Neutrophil (primary cell): ENCODE data around the gene CHRNB1.

Source experiments
- H3K27ac ChIP-seq: fragments of 200-600 bp; sonication (generic); 2 replicates; pipeline ENCODE4 v1.5.1; 2016; ENCODE audit warnings: mild to moderate bottlenecking, moderate library complexity
- H3K27me3 ChIP-seq: fragments of 200-600 bp; sonication (generic); 2 replicates; pipeline ENCODE4 v1.6.0; 2016; ENCODE audit warnings: mild to moderate bottlenecking
- H3K36me3 ChIP-seq: fragments of 200-600 bp; sonication (generic); 2 replicates; pipeline ENCODE4 v1.5.1; 2017
- H3K4me1 ChIP-seq, 2 experiments: fragments of 200-600 bp in 1 of 2; sonication (generic) in 1 of 2; 1 replicate in 1 of 2; 2 replicates in 1 of 2; pipeline versions ENCODE4 v1.5.1 to v1.6.1; 2013 to 2016; ENCODE audit warnings: low read depth in 1 of 2, low read length in 1 of 2, mild to moderate bottlenecking in 1 of 2, moderate library complexity in 1 of 2; ENCODE audit not compliant: control insufficient read depth in 1 of 2, insufficient read depth in 1 of 2
- H3K4me3 ChIP-seq, 2 experiments: fragments of 200-600 bp in 1 of 2; sonication (generic) in 1 of 2; 1 replicate in 1 of 2; 2 replicates in 1 of 2; pipeline ENCODE4 v1.5.1; 2013 to 2016; ENCODE audit warnings: low read depth in 1 of 2, low read length in 1 of 2, mild to moderate bottlenecking in 1 of 2, moderate library complexity in 1 of 2
- H3K9me3 ChIP-seq: fragments of 200-600 bp; sonication (generic); 2 replicates; pipeline ENCODE4 v1.5.1; 2016
- TF ChIP-seq, protein P1 (sequence below): fragments of 200-600 bp; sonication (generic); IDR thresholded peaks from 2 replicates; pipeline ENCODE4 v1.5.1; 2016; ENCODE audit warnings: antibody characterized with exemption

The CHRNB1 gene

DNA sequence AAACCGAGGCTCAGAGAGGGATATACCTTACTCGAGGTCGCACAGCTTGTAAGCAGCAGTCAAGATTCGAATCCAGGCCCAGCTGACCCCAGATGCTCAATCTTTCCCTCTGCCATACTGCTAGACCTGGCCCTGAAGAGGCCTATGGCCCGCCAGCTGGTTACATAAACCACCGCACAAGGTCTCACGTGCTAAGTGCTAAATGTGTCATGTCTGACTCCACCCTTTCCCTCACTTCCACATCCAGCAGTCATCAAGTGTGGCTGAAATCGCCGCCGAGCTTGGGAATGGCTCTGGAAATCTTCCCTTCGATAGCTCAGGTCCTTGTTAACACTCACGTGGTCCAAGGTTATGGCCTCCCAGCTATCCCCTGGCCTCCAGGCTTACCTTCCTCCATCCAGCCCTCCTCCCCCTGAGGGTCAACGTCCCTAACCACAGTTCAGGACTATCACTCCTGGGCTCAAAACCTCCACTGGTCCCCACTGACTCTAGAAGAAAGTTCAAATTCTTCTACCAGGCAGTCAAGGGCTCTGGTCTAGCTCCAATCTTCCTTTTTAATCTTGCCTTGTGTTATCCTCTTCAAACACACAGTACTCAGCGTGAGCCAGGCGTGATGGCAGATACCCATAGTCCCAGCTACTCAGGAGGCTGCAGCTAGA, 31.0 kb downstream of the CHRNB1 start:
- Histone ChIP-seq H3K4me1 (peaks cover 40 to 47% of the 10 kb centered on the region in 2 experiments), H3K4me3 (no peak overlapping the region)
- TF ChIP-seq, protein P1, sequence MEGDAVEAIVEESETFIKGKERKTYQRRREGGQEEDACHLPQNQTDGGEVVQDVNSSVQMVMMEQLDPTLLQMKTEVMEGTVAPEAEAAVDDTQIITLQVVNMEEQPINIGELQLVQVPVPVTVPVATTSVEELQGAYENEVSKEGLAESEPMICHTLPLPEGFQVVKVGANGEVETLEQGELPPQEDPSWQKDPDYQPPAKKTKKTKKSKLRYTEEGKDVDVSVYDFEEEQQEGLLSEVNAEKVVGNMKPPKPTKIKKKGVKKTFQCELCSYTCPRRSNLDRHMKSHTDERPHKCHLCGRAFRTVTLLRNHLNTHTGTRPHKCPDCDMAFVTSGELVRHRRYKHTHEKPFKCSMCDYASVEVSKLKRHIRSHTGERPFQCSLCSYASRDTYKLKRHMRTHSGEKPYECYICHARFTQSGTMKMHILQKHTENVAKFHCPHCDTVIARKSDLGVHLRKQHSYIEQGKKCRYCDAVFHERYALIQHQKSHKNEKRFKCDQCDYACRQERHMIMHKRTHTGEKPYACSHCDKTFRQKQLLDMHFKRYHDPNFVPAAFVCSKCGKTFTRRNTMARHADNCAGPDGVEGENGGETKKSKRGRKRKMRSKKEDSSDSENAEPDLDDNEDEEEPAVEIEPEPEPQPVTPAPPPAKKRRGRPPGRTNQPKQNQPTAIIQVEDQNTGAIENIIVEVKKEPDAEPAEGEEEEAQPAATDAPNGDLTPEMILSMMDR = no peak

DNA sequence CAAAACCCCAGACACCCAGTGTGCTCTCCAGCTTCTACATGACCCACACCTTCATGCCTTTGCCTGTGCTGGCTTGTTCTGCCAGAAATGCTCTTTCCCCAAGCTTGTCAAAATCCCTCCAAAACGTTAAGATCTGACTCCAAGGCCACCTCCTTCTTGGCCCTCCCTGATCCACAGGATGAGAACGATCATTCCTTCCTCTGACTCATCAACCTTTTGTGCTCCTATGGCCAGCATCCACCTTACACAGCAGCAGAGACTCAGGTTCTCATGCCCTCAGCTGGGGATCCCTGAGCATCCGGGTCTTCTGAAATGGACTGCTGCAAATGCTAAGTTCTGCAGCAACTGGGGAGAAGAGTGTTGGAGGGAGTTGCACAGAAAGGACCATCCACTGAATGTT, 31.6 kb downstream of the CHRNB1 start:
- Histone ChIP-seq H3K27me3 (no peaks in the 10 kb centered on the region), H3K4me1 (peaks cover 40 to 47% of the 10 kb centered on the region in 2 experiments), H3K9me3 (no peaks in the 10 kb centered on the region), H3K27ac (no peak overlapping the region), H3K36me3 (no peaks in the 10 kb centered on the region), H3K4me3 (no peak overlapping the region)
- TF ChIP-seq, protein P1 = no peak

More for the DNA sequence above, 31.0 kb downstream of the CHRNB1 start:
- Histone ChIP-seq H3K27ac (no peak overlapping the region), H3K9me3 (no peaks in the 10 kb centered on the region), H3K27me3 (no peaks in the 10 kb centered on the region), H3K36me3 (no peaks in the 10 kb centered on the region)

DNA sequence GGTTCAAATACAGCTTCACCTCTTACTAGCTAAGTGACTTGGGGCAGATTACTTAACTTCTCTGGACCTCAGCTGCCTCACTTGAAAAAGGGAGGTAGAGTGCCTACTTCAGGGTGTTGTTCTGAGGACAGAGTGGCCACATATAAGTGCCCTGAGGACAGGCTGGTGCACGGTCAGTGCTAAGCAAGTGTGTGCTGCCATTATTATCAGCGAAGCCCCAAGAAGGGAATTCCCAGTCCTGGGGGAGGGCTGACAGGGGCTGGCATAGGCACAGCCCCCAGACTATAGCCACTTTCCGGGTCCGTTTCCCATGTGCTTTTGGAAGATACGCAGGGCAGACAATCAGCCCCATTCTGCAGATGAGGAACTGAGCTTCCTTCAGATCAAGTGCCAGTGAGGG, 32.1 kb downstream of the CHRNB1 start:
- peaks cover 40 to 47% of the 10 kb centered on the region in 2 experiments for H3K4me1 ChIP-seq
- no peaks in the 10 kb centered on the region for H3K27me3 ChIP-seq
- no peaks in the 10 kb centered on the region for H3K9me3 ChIP-seq
- H3K36me3 ChIP-seq = no peaks in the 10 kb centered on the region
- H3K4me3 ChIP-seq = no peak overlapping the region
- TF ChIP-seq, protein P1 = no peak
- peak overlapping the region; percentile 81 for H3K27ac ChIP-seq

DNA sequence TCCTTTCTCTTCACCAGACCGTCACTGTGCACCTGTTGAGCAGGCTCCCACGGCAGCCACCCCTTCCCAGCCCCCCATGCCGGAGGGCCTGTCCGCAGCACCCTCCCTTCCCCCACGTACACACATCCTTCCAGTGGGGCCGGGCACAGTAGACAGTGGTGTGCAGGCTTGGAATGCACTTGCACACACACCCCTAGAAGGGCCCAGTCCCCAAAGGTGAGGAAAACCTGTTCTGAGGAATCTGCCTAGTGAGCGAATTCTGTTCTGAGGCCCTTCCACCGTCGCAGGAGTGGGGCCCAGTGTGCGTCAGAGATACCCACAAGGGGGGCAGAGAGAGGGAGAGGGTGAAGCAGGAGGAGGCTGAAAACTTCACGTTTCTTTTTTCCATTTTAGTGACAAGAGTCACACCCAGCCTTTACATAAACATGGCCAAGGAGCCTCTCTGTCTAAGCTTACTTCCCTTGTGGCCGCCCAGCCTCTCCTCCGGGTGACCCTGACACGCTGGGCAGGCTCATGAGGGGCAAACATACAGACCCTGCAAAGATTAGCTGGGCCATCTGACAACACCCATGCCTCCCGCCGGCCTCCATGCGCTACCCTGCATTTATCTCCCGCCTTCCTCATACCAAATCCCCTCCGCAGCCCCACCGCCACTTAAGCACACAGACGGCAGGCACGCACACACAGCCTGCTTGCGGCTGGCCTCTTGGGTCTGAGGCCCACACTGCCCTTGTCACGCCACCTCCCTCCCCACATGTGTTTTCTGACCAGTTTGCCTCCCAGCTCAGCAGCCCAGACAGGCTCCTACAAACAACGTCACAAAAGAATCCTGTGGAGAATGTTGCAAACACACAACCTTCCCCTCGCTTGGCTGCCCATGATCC, 32.8 kb downstream of the CHRNB1 start:
- no peaks in the 10 kb centered on the region for H3K36me3 ChIP-seq
- H3K27me3 ChIP-seq = no peaks in the 10 kb centered on the region
- H3K4me1 ChIP-seq = peaks cover 40 to 47% of the 10 kb centered on the region in 2 experiments
- H3K4me3 ChIP-seq = peak overlapping the region in 1 of 2 experiments; percentile 81
- TF ChIP-seq, protein P1 = no peak
- no peaks in the 10 kb centered on the region for H3K9me3 ChIP-seq
- peak overlapping the region; percentile 81 for H3K27ac ChIP-seq

DNA sequence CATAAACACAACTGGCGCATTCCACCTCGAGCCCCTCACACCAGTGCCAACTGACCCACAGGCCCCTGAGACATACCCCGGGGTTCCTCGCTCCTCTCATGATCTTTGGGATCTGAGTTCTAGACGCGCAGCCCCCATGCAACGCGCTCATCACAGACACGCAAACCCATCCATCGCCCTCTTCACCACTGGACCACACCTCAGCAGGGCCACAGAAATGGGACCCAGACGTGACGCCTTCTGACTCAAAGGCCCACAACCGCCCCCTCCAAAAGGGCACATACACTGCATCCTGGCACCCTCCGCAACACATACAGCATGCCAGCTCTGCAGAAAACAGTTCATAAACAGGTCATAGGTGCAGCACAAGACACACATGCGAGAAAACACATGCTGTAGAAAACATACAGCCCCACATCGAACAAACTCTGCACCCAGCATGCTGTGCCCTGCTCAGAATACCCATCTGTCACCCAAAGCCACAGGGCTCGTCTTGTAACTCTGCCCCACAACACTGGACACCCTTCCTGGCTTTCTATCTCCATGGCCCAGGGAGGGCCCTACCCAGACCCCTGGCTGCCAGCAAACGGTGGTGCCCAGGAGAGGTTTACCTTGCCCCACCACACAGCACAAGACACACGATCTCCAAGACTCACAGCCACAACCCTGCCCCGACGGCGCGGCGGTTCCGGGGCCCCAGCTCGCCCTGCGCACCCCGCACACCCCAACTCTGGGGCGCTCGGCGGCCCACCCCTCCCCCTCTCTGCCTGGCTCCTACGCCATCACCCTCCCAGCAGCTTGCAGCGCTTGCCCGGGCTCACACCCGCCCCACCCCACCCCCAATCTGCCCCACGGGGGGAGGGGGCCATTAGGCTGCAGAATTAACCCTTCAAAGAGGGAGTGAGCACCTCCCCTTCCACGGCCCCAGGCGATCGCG, 33.7 kb downstream of the CHRNB1 start:
- H3K36me3 ChIP-seq = no peaks in the 10 kb centered on the region
- no peaks in the 10 kb centered on the region for H3K9me3 ChIP-seq
- peaks cover 47 to 52% of the 10 kb centered on the region in 2 experiments for H3K4me1 ChIP-seq
- peak overlapping the region; percentile 81 for H3K27ac ChIP-seq
- TF ChIP-seq, protein P1 = no peak
- H3K27me3 ChIP-seq = no peaks in the 10 kb centered on the region
- H3K4me3 ChIP-seq = peak overlapping the region; percentile 66 to 81
